GM12891 (cell line): Measurements from ENCODE around the gene CEP63.

Source experiments
- POLR2A ChIP-seq: IDR thresholded peaks from 2 replicates; pipeline ENCODE4 v1.6.1; 2011; ENCODE audit warnings: low read depth, low read length, control low read depth
- POLR2AphosphoS5 ChIP-seq: IDR thresholded peaks from 2 replicates; pipeline ENCODE4 v1.6.1; 2011; ENCODE audit warnings: low read depth, low read length, control low read depth
- TAF1 ChIP-seq: IDR thresholded peaks from 2 replicates; pipeline ENCODE4 v1.6.1; 2011; ENCODE audit warnings: low read depth, low read length, control low read depth

GRCh38 chr3:134568790-134569189 is 82.9 kb downstream of the CEP63 start:
- TF ChIP-seq POLR2AphosphoS5 (no peak), POLR2A (no peak), TAF1 (no peak)
